Skeletal muscle tissue (tissue), 4 donors: Measurements from ENCODE around the gene GRIK3. TPM values are rescaled to one million over a fixed set of nuclear protein-coding genes. Genes with fewer than 3 reads are reported as not detected.
"Not testable (repeated sequence)": the region's sequence is repeated elsewhere in the genome, so short reads cannot be mapped to it uniquely, and the experiment has no call there.

Experiments used
- H3K27ac ChIP-seq: one replicate; pipeline ENCODE4 v1.7.0; 2013; ENCODE audit warnings: mild to moderate bottlenecking, low read depth, low read length, inconsistent platforms
- H3K27me3 ChIP-seq, 3 donors: one replicate each; pipeline ENCODE4 v1.7.0; 2013; ENCODE audit warnings: low read length in 3 of 3; ENCODE audit not compliant: control insufficient read depth in 3 of 3, insufficient read depth in 3 of 3
- H3K36me3 ChIP-seq, 3 donors: one replicate each; pipeline ENCODE4 v1.7.0; 2013; ENCODE audit warnings: low read length in 3 of 3; ENCODE audit not compliant: control insufficient read depth in 3 of 3, insufficient read depth in 3 of 3
- H3K4me1 ChIP-seq, 3 donors: one replicate each; pipeline ENCODE4 v1.7.0; 2013; ENCODE audit warnings: low read length in 3 of 3, mild to moderate bottlenecking in 3 of 3; ENCODE audit not compliant: control insufficient read depth in 3 of 3, insufficient read depth in 3 of 3
- H3K4me3 ChIP-seq, 3 donors: one replicate each; pipeline ENCODE4 v1.7.0; 2013; ENCODE audit warnings: low read length in 3 of 3
- H3K9ac ChIP-seq, 3 donors: one replicate each; pipeline ENCODE4 v1.7.0; 2013; ENCODE audit warnings: low read length in 3 of 3, mild to moderate bottlenecking in 3 of 3, moderate library complexity in 2 of 3, low read depth in 1 of 3
- H3K9me3 ChIP-seq, 3 donors: one replicate each; pipeline ENCODE4 v1.7.0; 2013; ENCODE audit warnings: low read length in 3 of 3; ENCODE audit not compliant: control insufficient read depth in 3 of 3
- total RNA-seq: library from RNA; depleted of rRNA; stranded (reverse); fragments of >200 nt; gene quantifications from one replicate; pipeline ENCODE4 v1.2.3, GENCODE V29; 2014
- donor health status: Osteomylitis.

Gene GRIK3
- total RNA-seq, 1 donor from 2014 or later, result 0.52 TPM

DNA sequence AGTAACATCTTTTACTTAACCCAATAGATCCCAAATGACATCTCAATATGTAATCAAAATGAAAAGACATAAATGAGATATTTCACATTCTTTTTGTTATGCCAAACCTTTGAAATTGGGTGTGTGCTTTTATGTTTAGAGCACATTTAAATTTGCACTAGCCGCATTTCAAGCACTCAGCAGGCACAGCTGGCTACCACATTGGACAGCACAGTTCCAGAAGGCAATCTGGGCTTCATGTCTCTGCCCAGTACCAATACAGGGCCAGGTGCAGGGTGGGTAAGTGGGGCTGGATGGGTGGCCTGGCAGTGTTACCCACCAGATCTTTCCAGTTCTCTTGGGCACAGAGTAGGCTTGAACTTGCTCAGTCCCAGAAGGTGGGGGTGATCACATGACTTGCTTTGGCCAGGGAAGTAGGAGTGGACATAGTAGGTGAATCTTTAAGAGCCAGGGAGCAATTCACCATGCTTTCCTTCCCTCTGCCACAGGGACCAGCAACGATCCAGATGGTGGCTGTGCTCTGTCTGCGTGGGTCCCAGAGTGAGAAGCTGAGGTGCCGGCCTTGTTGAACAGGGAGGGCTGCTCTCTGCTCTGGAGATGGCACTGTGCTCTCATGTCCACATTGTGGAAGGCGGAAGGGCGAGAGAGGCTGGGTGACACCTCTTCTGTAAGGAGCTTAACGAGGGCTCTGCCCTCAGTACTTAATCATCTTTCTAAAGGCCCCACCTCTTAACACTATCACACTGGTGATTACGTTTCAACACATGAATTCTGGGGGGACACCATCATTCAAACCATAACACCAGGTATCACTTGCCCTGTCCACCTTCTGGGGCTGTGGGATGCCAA, 261.4 kb downstream of the GRIK3 start:
- H3K27me3 ChIP-seq, result peaks cover 45 to 70% (median 69%) of the 10 kb centered on the region in 3 donors

DNA sequence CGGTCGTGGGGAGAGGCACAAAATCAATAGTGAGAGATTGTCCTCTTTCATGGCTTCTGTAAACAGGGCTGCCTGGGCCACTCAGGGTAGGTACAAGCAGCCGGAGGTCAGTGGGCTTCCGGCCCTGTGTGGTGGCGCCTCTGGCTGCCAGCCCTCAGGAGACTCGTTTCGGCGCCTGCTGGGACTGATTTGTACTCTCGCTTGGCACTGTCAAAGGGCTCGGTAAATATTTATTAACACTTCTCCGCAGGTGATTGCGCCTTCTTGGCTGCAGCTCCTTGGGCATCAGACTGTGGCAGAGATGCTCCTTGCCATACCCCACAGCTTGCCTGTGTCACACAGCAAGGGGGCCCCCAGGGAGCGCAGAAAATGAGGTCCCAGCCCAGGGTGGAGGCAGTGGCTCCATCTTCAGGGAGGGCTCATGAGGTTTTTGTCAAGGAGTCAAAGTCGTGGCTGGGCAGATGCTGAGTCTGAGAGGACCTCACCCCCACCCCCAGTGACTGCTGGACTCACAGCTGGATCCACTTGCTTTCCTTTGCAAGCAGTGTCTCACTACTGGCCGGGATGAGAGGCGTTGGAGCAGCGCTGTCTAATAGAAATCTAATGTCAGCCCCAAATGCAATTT, 262.5 kb downstream of the GRIK3 start:
- Histone ChIP-seq H3K4me3 (no peak overlapping the region), H3K27ac (no peak overlapping the region), H3K9me3 (no peaks in the 10 kb centered on the region), H3K36me3 (no peaks in the 10 kb centered on the region), H3K4me1 (no peaks in the 10 kb centered on the region), H3K9ac (no peak overlapping the region), H3K27me3 (peaks cover 45 to 67% (median 65%) of the 10 kb centered on the region in 3 donors)

More for the DNA sequence above, 261.4 kb downstream of the GRIK3 start:
- no peaks in the 10 kb centered on the region for H3K36me3 ChIP-seq
- H3K27ac ChIP-seq, result no peak overlapping the region
- no peaks in the 10 kb centered on the region for H3K4me1 ChIP-seq
- H3K9me3 ChIP-seq, result no peaks in the 10 kb centered on the region
- no peak overlapping the region for H3K4me3 ChIP-seq
- no peak overlapping the region for H3K9ac ChIP-seq

DNA sequence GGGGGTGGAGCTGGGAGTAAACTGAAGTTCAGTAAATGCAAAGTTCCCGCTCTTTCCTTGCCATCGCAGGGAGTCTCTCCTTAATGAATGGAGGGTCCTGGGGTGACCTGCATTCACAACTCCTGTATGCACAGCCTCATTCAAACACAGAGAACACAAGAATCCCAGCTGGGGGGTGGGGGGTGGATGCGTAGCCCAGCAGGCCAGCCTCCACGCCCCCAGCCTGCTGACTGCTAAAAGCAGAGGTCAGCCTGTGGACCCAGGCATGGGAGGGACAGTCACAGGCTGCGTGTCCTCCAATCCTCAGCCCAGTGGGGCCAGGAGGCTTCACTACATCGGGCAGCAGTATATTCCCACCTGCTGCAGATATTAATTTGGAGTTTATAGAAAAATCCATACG, 263.1 kb downstream of the GRIK3 start:
- Histone ChIP-seq H3K9ac (no peak overlapping the region), H3K27me3 (peaks cover 42 to 64% (median 62%) of the 10 kb centered on the region in 3 donors), H3K4me3 (no peak overlapping the region), H3K4me1 (no peaks in the 10 kb centered on the region), H3K9me3 (no peaks in the 10 kb centered on the region), H3K36me3 (no peaks in the 10 kb centered on the region), H3K27ac (no peak overlapping the region)

DNA sequence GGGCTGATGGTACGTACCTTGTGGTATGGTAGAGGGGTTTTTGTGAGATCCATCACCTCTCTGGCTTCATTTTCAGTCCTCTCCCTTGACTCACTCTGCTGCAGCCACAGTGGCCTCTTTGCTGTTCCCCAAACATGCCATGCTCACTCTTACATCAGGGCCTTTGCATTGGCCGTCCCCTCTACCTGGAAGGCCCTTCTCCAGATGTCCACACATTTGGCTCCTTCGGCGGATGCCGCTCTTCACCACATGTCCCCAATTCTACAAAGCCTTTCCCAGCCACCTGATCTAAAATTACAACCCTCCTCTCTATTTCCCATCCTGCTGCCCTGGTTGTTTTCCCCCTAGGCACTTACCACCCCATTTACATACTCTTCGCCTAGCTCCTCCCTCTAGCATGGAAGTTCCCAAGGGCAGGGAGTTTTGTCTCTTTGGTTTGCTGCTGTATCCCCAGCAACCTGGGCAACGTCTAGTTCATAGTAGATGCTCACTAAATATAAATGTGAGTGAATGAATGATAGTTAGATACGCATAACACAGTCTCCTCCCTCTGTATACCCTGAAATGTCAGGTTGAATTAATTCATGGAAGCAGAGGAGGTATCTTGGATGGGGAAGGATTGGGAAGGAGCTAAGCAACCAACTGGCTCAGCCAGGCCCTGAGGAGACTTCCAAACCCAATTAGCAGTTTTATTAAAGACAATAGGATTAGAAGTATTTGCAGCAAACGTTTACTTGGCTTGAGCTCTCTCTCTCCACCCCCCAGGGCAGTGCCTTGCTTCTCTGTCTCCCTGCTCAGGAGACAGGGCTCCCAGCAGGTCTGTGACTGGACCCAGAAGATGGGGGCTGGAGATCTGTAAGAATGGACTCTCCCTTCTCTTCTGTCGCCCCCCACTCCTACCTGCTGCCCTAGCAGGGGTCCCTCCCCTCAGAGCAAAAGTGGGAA, 264.2 kb downstream of the GRIK3 start:
- Histone ChIP-seq H3K4me3 (no peak overlapping the region), H3K36me3 (no peaks in the 10 kb centered on the region), H3K27ac (no peak overlapping the region), H3K9me3 (no peaks in the 10 kb centered on the region), H3K9ac (no peak overlapping the region), H3K27me3 (peaks cover 44 to 61% (median 52%) of the 10 kb centered on the region in 3 donors), H3K4me1 (no peaks in the 10 kb centered on the region)

DNA sequence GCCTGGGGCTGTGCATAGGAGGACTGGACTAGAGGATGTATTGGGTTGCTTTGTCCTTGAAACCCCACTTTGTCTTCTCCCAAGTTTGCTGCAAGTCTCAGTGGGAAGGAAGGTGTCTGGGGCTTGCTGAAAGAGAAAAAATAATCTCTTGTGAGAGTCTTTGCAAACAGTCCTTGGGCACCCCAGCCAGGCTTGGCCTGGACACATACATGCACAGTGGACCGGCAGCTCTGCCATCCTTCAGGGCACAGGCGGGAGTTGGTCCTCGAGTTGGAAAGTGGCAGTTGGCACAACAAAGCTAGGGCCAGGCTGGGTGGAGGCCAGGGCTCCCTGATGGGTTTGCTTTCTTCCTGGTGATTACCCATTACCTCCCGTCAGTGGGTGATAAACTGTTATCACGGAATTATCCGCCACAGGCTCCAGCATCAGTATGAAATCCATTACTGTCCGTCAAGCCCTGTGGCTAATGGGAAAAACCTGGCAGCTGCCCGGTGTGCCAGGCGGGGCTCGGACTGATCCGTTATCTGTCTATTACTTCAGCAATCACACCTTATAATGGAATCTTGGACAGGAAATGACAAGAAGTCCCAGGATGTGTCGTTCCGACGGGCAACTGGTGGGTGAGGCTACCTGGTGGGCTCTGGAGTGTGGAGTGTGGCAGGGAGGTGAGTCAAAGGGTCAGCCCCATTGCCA, 265.7 kb downstream of the GRIK3 start:
- no peaks in the 10 kb centered on the region for H3K9me3 ChIP-seq
- H3K4me3 ChIP-seq, result no peak overlapping the region
- H3K36me3 ChIP-seq, result no peaks in the 10 kb centered on the region
- H3K27ac ChIP-seq, result no peak overlapping the region
- H3K9ac ChIP-seq, result no peak overlapping the region
- no peaks in the 10 kb centered on the region for H3K4me1 ChIP-seq
- peaks cover 33 to 48% (median 44%) of the 10 kb centered on the region in 3 donors for H3K27me3 ChIP-seq

DNA sequence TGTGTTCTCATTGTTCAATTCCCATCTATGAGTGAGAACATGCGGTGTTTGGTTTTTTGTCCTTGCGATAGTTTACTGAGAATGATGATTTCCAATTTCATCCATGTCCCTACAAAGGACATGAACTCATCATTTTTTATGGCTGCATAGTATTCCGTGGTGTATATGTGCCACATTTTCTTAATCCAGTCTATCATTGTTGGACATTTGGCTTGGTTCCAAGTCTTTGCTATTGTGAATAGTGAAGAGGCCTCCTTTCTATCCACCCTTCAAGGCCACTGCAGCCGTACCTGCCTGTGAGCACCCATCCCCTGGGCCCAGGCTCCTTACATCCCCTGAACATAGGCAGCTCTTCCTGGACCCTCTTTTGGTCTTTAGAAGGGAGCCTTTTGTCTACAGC, 266.9 kb downstream of the GRIK3 start:
- not testable (repeated sequence) for H3K4me1 ChIP-seq, H3K4me3 ChIP-seq, H3K36me3 ChIP-seq, H3K9ac ChIP-seq, H3K27ac ChIP-seq, H3K9me3 ChIP-seq
- peaks cover 24 to 38% (median 34%) of the 10 kb centered on the region in 3 donors for H3K27me3 ChIP-seq

DNA sequence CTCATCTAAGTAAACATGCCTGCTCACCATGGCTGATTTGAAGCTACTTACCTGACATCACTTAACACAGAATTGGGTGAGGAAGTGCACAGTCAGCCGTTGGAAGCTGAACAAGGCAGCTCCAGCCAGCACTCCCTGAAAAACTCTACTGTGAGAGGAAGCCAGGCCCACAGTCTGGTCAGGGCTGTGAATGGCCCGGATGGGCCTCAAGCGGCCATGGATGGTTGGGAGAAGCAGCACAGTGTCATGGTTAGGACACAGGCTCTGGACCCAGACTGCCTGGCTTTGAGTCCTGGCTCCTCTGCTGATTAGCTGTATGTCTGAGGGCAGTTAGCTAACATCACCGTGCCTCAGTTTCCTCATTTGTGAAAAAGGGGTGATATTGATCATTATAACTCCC, 267.8 kb downstream of the GRIK3 start:
- Histone ChIP-seq H3K4me3 (no peak overlapping the region), H3K27ac (no peak overlapping the region), H3K9me3 (no peaks in the 10 kb centered on the region), H3K36me3 (no peaks in the 10 kb centered on the region), H3K4me1 (no peaks in the 10 kb centered on the region), H3K27me3 (peaks cover 17 to 31% (median 27%) of the 10 kb centered on the region in 3 donors), H3K9ac (no peak overlapping the region)

DNA sequence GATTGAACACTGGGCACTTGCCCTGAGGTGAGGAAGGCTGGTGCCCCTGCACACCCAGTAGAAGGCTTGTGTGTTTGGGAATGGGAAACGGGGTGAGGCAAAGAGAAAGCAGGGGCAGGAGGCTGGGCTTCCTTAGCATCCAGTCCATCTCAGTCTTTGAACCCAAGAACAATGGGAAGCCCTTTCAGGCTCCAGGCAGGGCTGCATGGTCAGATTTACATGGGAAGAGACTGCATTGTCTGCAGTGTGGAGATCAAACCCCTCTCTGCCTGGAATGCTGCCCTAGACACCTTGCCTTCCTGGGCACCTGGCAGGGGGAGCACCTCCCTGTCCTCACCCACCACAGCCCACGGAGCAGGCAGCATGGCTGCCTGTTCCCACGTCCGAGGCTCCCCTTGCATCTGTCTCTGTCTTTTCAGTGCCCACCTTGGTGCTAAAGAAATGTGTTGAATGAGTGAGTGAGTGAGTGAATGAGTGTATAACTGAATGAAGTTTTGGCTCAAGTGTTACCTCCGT, 268.5 kb downstream of the GRIK3 start:
- H3K27ac ChIP-seq, result no peak overlapping the region
- no peak overlapping the region for H3K9ac ChIP-seq
- peaks cover 20 to 25% (median 21%) of the 10 kb centered on the region in 3 donors for H3K27me3 ChIP-seq
- H3K36me3 ChIP-seq, result no peaks in the 10 kb centered on the region
- H3K4me1 ChIP-seq, result no peaks in the 10 kb centered on the region
- no peaks in the 10 kb centered on the region for H3K9me3 ChIP-seq
- H3K4me3 ChIP-seq, result no peak overlapping the region

DNA sequence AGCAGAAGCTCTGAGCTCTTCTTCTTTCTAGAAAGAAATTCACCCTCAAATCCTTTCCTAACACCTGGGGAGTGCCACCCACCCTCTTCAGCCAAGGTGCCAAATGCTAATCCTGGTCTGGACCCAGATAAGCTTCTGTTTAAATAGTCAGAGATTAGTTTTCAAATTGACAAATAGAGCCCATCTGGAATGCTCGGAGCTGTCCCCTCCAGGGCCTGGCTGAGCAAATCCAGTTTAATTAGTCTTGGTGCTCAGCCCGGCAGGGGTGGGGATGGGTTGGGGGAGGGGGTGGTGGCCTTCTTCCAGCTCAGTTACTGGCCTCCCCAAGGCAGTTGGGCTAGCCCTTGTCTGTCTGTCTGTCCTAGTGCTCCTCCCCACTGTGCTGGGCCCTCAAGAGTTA, 269.5 kb downstream of the GRIK3 start:
- Histone ChIP-seq H3K36me3 (no peaks in the 10 kb centered on the region), H3K9ac (no peak overlapping the region), H3K4me1 (no peaks in the 10 kb centered on the region), H3K27ac (no peak overlapping the region), H3K9me3 (no peaks in the 10 kb centered on the region), H3K27me3 (peaks cover 14 to 17% (median 15%) of the 10 kb centered on the region in 3 donors), H3K4me3 (no peak overlapping the region)
